Measurements from ENCODE around the gene RXRB.

RXRB gene

DNA sequence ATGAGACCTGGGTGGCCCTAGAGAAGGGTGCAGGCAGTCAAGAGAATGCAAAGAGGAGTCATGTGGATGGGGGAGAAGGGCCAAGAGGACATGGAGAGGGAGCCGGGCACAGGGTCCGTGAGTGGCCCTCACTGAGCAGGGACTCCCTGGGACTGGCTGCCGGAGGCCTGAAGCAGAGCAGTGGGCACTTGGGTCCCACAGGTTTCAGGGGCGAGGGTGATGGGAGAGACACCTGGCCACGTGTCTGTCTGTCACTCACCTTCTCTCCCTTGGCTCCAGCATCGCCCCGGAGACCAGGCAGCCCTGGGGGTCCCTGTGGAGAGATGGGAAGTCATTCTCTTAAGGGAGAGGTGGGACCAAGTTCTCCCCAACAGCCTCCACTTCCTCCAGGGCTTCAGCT, 33.7 kb downstream of the RXRB start:
- TF ChIP-seq SPI1 (IDR thresholded peaks at IDR 0.05; ENCODE audit: low read depth, low read length) (no peak), POU2F2 (IDR thresholded peaks at IDR 0.05; ENCODE audit: low read depth, low read length) (no peak), POLR2A (IDR thresholded peaks at IDR 0.05; ENCODE audit: low read depth, low read length) (no peak), TAF1 (IDR thresholded peaks at IDR 0.05; ENCODE audit: low read depth, low read length) (no peak), PAX5 (IDR thresholded peaks at IDR 0.05; ENCODE audit: insufficient read depth, low read length, severe bottlenecking) (no peak), POLR2AphosphoS5 (IDR thresholded peaks at IDR 0.05; ENCODE audit: low read depth, low read length) (no peak)
- DNase-seq (ENCODE audit: insufficient read length, low spot score) = no peak
- FAIRE-seq = no peak

DNA sequence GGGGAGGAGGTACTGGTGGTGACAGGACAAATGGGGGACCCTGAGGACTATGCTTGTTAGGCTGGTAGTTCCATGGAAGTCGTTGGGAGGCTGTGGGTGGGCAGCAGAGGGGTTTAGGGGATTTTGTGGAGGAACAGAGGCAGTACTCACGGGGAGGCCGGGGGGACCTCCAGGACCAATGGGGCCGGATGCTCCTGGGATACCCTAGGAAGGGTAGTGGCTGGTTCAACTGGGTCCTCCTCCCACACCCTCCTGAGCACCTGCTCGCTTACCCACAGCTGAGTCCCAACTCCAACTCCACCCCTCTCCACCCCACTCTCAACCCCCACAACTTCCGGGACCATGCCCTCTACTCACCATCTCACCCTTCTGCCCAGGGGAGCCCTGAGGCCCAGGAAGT, 34.1 kb downstream of the RXRB start:
- DNase-seq (ENCODE audit: insufficient read length, low spot score) (no peak), FAIRE-seq (no peak)
- TF ChIP-seq POLR2AphosphoS5 (IDR thresholded peaks at IDR 0.05; ENCODE audit: low read depth, low read length) (no peak), POLR2A (IDR thresholded peaks at IDR 0.05; ENCODE audit: low read depth, low read length) (no peak), PAX5 (IDR thresholded peaks at IDR 0.05; ENCODE audit: insufficient read depth, low read length, severe bottlenecking) (no peak), SPI1 (IDR thresholded peaks at IDR 0.05; ENCODE audit: low read depth, low read length) (no peak), TAF1 (IDR thresholded peaks at IDR 0.05; ENCODE audit: low read depth, low read length) (no peak), POU2F2 (IDR thresholded peaks at IDR 0.05; ENCODE audit: low read depth, low read length) (no peak)

DNA sequence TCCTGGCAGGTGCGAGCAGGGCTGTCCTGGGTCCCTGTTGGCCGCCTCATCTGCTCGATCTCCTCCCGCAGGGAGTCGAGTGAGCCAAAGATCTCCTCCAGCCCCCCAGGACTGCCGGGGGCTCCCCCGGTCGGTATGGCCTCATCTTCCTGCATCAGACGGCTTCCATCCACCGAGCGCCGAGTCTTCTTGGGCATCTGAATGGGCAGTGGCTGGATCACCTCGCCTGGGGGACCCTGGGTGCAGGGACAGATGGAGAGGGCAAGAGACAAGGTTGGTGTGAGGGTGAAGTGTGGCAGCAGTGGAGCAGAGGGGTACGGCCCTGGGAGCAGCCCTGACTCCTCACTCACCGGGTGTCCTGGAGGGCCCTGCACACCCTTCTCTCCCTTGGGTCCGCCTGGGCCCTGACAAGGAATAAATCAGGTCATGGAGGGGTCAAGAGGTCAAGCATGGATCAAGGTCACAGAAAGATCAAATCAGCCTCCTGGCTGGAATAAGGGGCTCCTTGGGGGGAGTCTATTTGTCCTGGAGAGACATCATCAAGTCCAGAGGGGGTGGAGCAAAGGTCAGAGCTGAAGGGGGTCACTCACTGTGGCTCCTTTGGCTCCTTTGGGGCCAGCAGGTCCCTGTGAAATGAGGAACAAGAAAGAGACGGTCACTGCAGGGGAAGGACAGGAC, 34.7 kb downstream of the RXRB start:
- FAIRE-seq (no peak), DNase-seq (ENCODE audit: insufficient read length, low spot score) (no peak)
- TF ChIP-seq PAX5 (IDR thresholded peaks at IDR 0.05; ENCODE audit: insufficient read depth, low read length, severe bottlenecking) (no peak), POLR2A (IDR thresholded peaks at IDR 0.05; ENCODE audit: low read depth, low read length) (no peak), SPI1 (IDR thresholded peaks at IDR 0.05; ENCODE audit: low read depth, low read length) (no peak), POLR2AphosphoS5 (IDR thresholded peaks at IDR 0.05; ENCODE audit: low read depth, low read length) (no peak), TAF1 (IDR thresholded peaks at IDR 0.05; ENCODE audit: low read depth, low read length) (no peak)

DNA sequence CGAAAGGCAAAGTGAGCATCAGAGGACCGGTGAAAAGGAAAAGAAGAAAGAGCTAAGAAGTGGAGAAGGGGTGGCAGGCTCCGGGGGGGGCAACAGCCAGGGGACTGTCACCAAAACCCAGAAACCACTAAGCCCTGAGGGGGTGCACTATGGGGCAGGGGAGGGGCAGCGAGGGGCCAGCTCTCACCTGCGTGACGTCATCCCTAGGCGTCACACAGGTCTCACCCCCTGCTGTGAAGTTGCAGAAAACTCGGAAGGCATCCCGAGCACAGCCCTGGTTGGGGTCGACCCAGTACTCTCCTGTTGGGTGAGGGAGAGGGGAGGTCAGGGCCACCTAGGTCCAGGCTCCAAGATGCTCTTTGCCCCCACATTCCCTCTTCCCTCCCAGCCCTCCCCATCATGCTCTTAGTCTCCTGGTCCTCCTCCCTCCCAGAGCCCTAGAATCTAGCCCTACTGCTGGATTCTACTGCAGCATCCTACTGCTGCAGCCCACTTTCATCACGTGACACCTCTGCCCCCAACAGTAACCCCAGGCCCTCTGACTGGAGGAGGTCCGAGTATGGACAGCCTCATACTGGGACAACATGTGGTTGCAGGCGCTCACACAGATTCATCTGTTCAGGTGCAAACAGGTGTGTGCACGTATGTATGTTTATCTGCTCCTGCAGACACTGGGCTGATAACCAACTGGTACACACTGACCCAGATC, 35.6 kb downstream of the RXRB start:
- FAIRE-seq = no peak
- TF ChIP-seq SPI1 (IDR thresholded peaks at IDR 0.05; ENCODE audit: low read depth, low read length) (no peak), POLR2AphosphoS5 (IDR thresholded peaks at IDR 0.05; ENCODE audit: low read depth, low read length) (no peak), POLR2A (IDR thresholded peaks at IDR 0.05; ENCODE audit: low read depth, low read length) (no peak), PAX5 (IDR thresholded peaks at IDR 0.05; ENCODE audit: insufficient read depth, low read length, severe bottlenecking) (no peak), POU2F2 (IDR thresholded peaks at IDR 0.05; ENCODE audit: low read depth, low read length) (no peak), TAF1 (IDR thresholded peaks at IDR 0.05; ENCODE audit: low read depth, low read length) (no peak)
- no peak for DNase-seq (ENCODE audit: insufficient read length, low spot score)

GRCh38 chr6:33164176-33164575, 36.3 kb downstream of the RXRB start:
- DNase-seq (ENCODE audit: insufficient read length, low spot score) (no peak), FAIRE-seq (no peak)
- TF ChIP-seq POLR2AphosphoS5 (IDR thresholded peaks at IDR 0.05; ENCODE audit: low read depth, low read length) (no peak), PAX5 (IDR thresholded peaks at IDR 0.05; ENCODE audit: insufficient read depth, low read length, severe bottlenecking) (no peak), POLR2A (IDR thresholded peaks at IDR 0.05; ENCODE audit: low read depth, low read length) (no peak), TAF1 (IDR thresholded peaks at IDR 0.05; ENCODE audit: low read depth, low read length) (no peak), POU2F2 (IDR thresholded peaks at IDR 0.05; ENCODE audit: low read depth, low read length) (no peak), SPI1 (IDR thresholded peaks at IDR 0.05; ENCODE audit: low read depth, low read length) (no peak)

DNA sequence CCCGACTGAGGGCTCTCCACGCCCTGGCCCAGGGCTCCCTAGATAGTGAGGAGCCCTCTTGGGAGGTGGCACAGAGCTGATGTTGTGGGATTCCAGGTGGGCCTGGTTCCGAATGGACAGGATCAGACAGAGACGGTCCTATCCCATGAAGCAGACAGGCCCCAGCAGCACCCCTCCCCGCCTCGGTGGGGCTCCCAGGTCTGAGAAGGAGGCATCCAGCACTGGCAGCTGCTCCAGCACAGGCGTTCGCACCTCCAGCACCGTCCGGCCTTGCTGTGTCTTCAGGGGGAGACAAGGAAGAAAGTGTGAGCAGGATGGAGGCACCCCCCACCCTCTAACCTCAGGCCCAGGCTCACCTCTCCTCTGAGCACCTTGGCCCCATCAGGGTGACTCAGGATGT, 36.9 kb downstream of the RXRB start:
- no peak for TF ChIP-seq SPI1 (IDR thresholded peaks at IDR 0.05; ENCODE audit: low read depth, low read length)
- no peak for TF ChIP-seq POLR2AphosphoS5 (IDR thresholded peaks at IDR 0.05; ENCODE audit: low read depth, low read length)
- no peak for TF ChIP-seq POLR2A (IDR thresholded peaks at IDR 0.05; ENCODE audit: low read depth, low read length)
- no peak for TF ChIP-seq POU2F2 (IDR thresholded peaks at IDR 0.05; ENCODE audit: low read depth, low read length)
- no peak for TF ChIP-seq TAF1 (IDR thresholded peaks at IDR 0.05; ENCODE audit: low read depth, low read length)
- no peak for TF ChIP-seq PAX5 (IDR thresholded peaks at IDR 0.05; ENCODE audit: insufficient read depth, low read length, severe bottlenecking)
- no peak for FAIRE-seq
- DNase-seq (ENCODE audit: insufficient read length, low spot score) = no peak

DNA sequence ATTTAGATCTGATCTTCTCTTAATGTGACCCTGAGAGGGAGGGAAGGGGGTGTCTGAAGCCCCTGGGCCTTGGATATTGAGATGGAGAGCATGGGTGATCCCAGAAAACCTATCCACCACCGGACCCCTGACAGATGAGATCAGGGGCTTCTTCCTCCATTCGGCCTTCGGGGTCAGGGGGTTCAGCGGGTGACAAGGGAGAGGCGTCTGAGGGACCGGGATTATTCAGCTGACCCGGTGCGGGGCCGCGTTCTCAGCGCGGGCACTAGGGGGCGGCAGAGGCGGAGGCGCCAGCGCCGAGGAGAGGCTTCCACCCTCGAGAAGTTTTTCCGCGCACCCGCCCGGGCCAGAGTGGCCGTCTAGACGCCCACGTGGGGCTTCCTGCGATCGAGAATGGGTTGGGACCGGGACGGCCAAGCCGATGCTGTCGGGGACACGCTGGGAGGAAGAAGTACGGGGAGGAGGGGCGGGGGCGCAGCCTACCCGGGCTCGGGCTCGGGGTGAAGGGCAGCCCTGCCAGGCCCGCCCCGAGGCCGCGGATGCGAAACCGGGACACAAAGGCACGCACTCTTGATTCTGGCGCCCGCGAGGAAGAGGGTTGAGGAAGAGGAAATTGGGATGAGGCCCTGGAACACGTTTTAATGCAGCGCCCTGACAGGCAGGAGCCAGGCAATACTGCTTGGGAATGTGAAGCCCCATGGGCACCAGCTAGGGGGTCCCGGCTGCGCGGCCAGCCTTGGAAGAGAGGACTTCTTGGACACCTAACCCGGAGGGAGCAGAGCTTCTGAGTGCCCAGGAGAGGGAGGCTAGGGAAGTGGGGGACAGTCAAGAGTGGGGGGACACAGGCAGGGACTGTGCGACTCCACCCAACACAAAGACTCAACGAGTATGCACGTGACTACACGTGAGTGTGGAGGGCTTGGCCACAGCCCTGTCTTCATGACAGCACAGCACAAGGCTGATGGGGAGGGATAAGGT, 38.8 kb downstream of the RXRB start:
- TF ChIP-seq SPI1 (IDR thresholded peaks at IDR 0.05; ENCODE audit: low read depth, low read length) (no peak), POLR2AphosphoS5 (IDR thresholded peaks at IDR 0.05; ENCODE audit: low read depth, low read length) (no peak), TAF1 (IDR thresholded peaks at IDR 0.05; ENCODE audit: low read depth, low read length) (no peak), POU2F2 (IDR thresholded peaks at IDR 0.05; ENCODE audit: low read depth, low read length) (no peak), POLR2A (IDR thresholded peaks at IDR 0.05; ENCODE audit: low read depth, low read length) (no peak)
- DNase-seq (ENCODE audit: insufficient read length, low spot score) (peak; percentile 94), FAIRE-seq (peak; percentile 85)

GRCh38 chr6:33160728-33161344, 39.6 kb downstream of the RXRB start:
- peak; percentile 9 for DNase-seq (ENCODE audit: insufficient read length, low spot score)
- TF ChIP-seq PAX5 (IDR thresholded peaks at IDR 0.05; ENCODE audit: insufficient read depth, low read length, severe bottlenecking) = no peak
- TF ChIP-seq POLR2A (IDR thresholded peaks at IDR 0.05; ENCODE audit: low read depth, low read length) = no peak
- no peak for FAIRE-seq

DNA sequence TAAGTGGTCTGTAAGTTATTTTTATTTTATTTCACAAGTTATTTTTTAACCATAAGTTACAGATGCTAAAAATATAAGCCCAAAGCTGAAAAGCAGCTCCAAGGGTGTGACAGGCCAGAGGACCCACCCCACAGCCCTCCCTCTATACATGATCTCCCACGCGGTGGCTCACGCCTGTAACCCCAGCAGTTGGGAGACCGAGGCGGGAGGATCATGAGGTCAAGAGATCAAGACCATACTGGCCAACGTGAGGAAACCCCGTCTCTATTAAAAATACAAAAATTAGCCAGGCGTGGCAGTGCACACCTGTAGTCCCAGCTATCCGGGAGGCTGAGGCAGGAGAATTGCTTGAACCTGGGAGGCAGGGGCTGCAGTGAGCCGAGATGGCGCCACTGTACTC, 40.4 kb downstream of the RXRB start:
- TF ChIP-seq TAF1 (IDR thresholded peaks at IDR 0.05; ENCODE audit: low read depth, low read length) (no peak), SPI1 (IDR thresholded peaks at IDR 0.05; ENCODE audit: low read depth, low read length) (no peak), POLR2AphosphoS5 (IDR thresholded peaks at IDR 0.05; ENCODE audit: low read depth, low read length) (no peak), POLR2A (IDR thresholded peaks at IDR 0.05; ENCODE audit: low read depth, low read length) (no peak), PAX5 (IDR thresholded peaks at IDR 0.05; ENCODE audit: insufficient read depth, low read length, severe bottlenecking) (no peak), POU2F2 (IDR thresholded peaks at IDR 0.05; ENCODE audit: low read depth, low read length) (no peak)
- FAIRE-seq (no peak), DNase-seq (ENCODE audit: insufficient read length, low spot score) (no peak)
